Brain pericyte (primary cell): Measurements from ENCODE around the gene MYOF.
"Not testable (repeated sequence)": the region's sequence is repeated elsewhere in the genome, so short reads cannot be mapped to it uniquely, and the experiment has no call there.

Experiments
- DNase-seq: peaks from one replicate; pipeline ENCODE4 v3.0.0-alpha.2; 2012; ENCODE audit warnings: low read depth, low spot score

The MYOF gene

GRCh38 chr10:93299606-93300287, 182.4 kb downstream of the MYOF start:
- DNase-seq, result no peak

GRCh38 chr10:93299195-93299594, 182.9 kb downstream of the MYOF start:
- DNase-seq, result no peak

- no peak for DNase-seq
These were observed 186.0 kb downstream of the MYOF start for GRCh38 chr10:93296151-93296550.

GRCh38 chr10:93293999-93294398, 188.1 kb downstream of the MYOF start:
- no peak for DNase-seq

- DNase-seq, result no peak
These were observed 191.3 kb downstream of the MYOF start for GRCh38 chr10:93290661-93291354.

- no peak for DNase-seq
These were observed 193.2 kb downstream of the MYOF start for GRCh38 chr10:93288679-93289634.

GRCh38 chr10:93287775-93288174, 194.4 kb downstream of the MYOF start:
- no peak for DNase-seq

GRCh38 chr10:93284246-93284645, 197.9 kb downstream of the MYOF start:
- DNase-seq, result not testable (repeated sequence)

GRCh38 chr10:93281367-93281720, 200.8 kb downstream of the MYOF start:
- no peak for DNase-seq

GRCh38 chr10:93280699-93281366, 201.3 kb downstream of the MYOF start:
- no peak for DNase-seq

GRCh38 chr10:93280121-93280698, 201.9 kb downstream of the MYOF start:
- DNase-seq, result no peak

GRCh38 chr10:93277360-93277759, 204.8 kb downstream of the MYOF start:
- DNase-seq, result no peak

- DNase-seq, result no peak
These were observed 207.7 kb downstream of the MYOF start for GRCh38 chr10:93274419-93274818.

GRCh38 chr10:93272884-93273675, 209.1 kb downstream of the MYOF start:
- no peak for DNase-seq

- no peak for DNase-seq
These were observed 210.8 kb downstream of the MYOF start for GRCh38 chr10:93271347-93271746.

- no peak for DNase-seq
These were observed 212.9 kb downstream of the MYOF start for GRCh38 chr10:93269281-93269680.

- no peak for DNase-seq
These were observed 214.1 kb downstream of the MYOF start for GRCh38 chr10:93268021-93268420.

GRCh38 chr10:93267521-93267920, 214.6 kb downstream of the MYOF start:
- no peak for DNase-seq

- DNase-seq, result no peak
These were observed 215.3 kb downstream of the MYOF start for GRCh38 chr10:93266858-93267257.

- no peak for DNase-seq
These were observed 220.0 kb downstream of the MYOF start for GRCh38 chr10:93261961-93262610.
